NAMALWA (cell line): ENCODE data around the gene MTUS2.

Experiments
- DNase-seq: peaks from one replicate; pipeline ENCODE4 v3.0.0-alpha.2; 2015; ENCODE audit warnings: low spot score

MTUS2 gene

DNA sequence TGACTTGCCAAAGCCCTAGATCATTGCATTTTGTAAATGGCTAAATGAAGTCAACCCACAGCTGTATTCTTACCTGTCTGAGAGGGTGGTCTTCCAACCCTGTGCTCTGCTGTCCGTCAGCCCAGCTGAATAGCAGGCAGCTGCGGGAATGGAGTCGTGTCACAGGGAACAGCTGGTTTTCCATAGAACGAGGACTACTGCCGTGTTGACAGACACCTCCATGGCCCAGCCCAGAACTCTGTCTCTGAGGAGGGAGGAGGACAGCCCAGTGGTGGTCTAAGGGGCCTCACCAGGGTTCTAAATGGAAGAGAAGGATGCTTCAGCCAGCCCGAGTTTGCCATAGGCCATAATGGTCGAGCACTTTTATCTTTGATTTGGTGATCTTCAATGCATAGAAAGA, 664.7 kb downstream of the MTUS2 start:
- no peak for DNase-seq

DNA sequence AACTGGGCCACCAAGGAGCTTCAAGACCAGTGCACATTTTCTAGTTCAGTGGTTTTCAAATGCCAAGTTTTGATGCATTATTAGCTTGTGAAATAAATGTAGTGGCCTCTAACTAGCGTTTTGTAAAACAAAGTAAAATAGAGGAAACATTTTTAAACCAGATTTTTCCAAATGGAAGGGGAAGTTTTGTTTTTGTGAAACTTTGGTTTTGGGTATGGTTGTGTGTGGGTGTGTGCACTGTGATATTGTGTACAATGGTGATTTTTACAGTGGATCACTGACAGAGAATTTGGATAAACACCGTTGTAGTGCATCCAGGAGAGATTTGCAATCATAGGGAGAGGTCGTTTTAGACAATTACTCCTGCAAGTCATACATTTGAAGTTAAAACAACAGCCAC, 666.4 kb downstream of the MTUS2 start:
- DNase-seq: no peak

DNA sequence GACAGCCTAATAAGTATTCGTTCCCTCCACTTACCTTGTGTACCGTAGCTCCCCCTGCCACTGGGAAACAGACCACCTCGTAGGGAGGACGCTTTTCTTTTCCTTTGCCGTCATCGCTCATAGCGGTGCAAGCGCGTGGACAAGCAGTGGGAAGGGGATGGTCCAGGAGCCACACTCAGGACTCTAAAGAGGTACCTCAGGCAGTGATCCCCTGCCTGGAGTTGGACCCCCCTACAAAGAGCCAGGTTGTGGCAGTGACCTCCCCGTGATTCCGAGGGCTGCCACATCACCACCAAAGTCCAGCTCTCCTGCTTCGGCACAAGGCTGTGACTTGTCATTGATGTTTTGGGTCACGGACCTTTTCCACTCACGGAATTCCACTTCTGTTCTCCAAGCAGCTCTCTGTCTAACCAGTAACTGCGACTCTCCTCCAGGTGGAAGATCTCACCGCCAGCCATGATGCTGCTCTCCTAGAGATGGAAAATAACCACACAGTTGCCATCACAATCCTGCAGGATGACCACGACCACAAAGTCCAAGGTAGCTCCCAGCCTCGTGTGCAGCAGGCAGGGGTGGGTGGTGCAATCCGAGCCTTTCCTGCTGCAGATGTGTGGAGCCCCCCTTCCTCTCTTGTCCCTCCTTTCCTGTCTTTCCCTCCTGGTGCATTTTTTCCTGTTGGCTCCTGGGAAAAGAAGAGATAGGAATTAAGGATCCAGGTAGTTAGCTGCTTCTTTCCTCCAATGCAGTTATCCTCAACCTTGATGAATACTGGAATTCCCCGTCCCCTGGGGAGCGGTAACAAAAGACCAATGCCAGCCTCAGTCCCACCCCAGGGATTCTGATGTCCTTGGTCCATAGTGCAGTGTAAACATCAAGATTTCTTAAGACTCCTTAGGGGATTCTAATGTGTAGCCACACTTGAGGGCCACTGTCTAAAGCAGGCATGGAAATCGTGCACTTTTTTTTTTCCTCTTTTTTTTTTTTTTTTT, 667.6 kb downstream of the MTUS2 start:
- no peak for DNase-seq

DNA sequence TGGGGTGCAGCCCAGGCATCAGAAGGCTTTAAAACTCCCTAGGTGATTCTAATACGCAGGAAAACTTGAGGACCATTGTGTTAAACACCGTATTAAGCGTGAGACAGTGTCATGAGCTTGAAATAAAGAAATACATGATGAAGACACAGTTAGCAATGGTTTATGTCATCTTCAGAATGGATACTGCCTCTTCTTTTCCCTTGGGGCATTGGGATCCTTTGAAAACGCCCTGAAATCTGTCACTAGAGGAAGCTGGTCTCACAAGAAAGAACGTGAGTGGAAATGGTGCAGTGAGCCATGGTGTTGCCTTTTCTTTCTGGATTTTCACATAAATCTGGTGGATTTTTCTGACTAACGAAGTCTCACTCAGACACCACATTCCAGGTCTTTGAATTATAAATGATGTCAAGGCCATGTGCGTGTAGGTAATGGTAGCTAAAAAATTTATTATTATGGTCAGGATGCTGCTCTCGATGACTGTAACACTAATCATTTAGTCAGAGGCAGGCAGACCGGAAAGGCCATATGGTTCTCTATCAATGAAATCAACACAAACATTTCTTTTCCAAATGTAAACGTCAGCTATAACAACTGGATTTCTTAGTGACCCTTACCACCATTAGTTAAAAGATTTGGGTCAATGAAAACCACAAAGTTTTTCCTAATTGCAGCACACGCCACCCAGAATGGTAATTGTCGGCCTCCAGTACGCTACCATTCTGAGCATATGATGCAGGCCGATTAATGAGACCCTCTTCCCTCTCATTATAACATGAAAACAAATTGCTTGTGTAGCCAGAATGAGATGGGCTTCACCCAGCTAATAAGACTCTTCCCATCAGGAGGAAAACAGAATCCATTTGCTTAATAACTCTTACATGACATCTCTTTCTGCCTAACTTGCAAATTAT, 669.8 kb downstream of the MTUS2 start:
- no peak for DNase-seq

DNA sequence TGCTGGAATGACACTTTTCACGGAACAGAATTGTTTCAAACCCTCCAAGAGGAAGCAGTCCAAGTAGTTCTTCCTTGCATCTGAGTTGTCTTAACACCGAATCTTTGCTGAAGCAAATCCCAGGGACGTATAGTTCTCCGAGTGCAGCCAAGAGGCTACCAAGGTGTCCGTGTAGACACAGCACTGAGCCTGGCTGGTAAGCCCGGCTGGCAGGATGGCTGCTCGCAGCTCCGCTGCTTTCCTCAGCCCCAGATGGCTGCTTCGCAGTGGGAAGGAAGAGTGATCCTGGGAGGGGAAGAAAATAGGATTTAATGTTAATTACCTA, 670.4 kb downstream of the MTUS2 start:
- DNase-seq: no peak

DNA sequence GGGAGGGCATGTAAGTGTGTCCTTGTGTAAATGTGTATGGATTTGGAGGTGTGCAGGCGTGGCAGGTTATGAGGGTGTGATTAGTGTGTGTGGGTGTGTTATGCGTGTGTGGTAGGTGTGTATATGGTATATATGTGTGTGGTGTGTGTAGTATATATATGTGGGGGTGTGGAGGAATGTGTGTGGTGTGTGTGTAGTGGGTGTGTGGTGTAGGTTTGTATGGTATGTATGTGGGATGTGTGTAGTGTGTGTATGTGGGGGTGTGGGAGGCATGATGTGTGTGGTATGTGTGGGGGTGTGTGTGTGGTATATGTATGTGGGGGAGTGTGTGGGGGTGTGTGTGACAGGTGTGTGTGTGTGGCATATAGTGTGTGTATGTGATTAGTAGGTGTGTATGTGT, 671.1 kb downstream of the MTUS2 start:
- no peak for DNase-seq

DNA sequence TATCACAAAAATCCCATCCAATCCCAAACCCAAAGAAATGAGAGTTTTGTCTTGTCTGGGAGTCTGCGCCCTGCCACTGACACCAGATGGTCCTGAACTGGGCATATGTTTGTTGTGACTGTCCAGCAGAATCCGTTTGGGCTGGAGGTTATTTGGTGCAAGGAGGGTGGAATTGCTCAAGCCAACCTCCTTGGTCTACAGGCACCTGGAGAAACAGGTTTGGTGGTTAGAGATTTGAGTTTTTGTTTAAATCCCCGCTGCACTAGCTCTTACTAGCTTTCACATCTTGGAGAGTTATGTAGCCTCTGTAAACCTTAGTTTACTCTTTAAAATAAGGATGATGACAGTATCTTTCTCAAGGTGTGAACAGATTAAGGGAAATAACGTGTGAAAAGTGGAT, 673.7 kb downstream of the MTUS2 start:
- DNase-seq: no peak

DNA sequence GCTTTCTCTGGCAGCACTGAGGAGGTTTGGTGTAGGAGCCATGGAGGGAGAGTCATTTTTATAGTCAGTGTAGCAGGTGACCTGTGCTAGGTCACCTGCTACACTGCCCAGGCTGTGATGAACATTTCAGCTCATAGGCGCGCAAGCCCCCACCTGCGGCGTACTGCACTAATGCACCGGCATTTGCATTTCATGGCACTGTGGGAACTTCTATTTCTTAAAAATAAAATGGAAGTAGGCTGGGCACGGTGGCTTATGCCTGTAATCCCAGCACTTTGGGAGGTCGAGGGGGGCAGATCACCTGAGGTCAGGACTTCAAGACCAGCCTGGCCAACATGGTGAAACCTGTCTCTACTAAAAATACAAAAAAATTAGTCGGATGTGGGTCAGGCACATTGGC, 674.4 kb downstream of the MTUS2 start:
- peak; percentile 32 for DNase-seq

DNA sequence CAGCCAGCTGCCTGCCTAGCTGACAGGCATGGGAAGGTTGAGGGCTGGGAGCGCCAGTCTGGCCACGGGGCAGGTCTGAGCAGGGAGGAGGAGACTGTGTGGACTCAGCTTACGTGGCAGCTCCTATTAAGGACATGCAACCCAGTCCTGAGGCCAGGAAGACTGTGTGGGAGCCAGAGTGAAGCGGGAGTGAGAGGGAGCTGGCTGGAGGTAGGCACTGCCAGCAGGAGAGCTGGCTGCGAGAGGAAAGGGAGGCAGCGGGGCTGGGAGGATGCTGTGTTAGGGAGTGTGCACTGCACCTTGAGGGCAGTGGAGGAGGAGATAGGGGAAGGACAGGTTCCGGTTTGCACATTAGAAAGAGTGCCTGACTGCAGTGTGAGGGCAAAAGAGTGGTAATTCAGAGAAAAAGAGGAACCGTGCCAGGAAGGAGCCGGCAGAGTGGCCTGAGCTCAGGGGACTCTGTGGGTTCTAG, 676.1 kb downstream of the MTUS2 start:
- peak; percentile 59 for DNase-seq

DNA sequence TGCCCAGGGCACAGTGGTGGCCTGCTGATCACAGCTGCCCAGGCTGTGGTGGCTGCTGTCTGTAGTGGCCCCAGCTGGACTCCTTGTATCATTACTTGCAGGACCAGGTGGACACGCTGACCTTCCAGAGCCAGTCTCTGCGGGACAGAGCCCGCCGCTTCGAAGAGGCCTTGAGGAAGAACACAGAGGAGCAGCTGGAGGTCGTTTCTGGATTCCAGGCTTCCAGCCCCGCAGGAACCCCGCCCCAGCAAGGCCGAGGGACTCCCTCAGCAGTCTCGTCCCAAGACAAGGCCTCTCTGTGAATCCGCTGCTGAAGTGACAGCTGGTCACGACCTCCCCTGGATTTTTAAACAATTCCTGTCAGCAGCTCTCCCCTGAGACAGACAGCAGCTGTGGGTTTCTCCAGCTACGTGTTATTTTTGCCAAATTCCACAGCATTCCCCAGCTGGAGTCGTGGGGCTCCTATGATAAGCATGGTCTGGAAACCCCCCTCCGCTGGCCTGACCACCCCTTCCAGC, 677.1 kb downstream of the MTUS2 start:
- DNase-seq: no peak

DNA sequence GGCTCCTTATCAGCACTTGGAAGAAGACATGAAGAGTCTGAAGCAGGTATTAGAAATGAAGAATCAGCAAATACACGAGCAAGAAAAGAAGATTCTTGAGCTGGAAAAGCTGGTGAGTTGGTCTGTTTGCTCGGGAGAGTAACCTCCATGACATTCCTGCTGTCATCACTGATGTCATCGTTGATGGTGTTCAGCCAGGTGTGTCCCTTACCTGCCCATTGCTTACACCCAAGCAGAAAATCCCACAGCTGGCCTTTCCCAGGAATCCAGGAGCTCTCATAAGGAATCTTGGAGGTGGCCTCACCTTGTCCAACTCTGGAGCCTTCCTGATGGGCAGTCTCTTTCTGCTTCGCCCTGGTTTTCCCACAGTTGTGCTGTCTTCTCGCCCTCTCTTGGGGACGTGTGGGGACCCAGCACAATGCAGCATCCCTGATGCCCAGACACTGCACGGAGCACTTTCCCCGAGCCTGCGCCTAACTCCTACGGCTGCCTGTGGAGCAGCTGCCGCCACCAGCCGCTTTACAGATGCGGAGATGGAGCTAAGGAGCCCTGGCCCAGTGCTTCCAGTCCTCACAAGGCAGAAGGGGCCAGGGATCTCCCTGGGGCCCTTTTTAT, 678.4 kb downstream of the MTUS2 start:
- no peak for DNase-seq

DNA sequence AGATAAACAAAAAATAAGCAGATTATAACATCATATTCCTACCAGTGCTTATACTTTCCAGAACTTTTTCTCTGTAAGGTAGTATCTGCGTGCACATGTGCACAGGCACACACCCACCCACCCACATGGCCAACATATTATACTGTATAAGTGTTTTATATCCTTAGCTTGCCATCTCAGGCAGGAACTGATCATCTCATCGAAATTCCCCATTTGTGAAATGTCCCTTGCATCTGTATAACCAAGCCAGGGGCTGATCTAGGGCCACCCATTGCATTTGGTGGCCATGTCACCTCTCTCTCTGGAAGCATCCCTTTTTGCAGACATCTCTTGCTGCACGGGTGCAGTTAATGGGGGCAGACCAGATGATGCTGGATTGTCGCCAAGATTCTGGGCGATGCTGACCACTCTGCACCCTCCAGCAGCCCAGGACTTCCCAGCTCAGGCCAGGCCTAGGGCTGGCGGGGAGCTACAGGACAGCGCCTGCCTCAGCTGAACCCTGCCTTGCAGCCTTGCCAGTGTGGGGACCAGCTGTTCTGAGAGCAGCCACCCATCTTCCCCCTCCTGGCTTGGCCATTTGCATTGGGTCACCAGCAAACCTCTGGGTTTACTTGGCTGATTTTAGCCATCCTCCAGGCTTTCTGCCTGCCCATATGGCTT, 679.5 kb downstream of the MTUS2 start:
- no peak for DNase-seq

DNA sequence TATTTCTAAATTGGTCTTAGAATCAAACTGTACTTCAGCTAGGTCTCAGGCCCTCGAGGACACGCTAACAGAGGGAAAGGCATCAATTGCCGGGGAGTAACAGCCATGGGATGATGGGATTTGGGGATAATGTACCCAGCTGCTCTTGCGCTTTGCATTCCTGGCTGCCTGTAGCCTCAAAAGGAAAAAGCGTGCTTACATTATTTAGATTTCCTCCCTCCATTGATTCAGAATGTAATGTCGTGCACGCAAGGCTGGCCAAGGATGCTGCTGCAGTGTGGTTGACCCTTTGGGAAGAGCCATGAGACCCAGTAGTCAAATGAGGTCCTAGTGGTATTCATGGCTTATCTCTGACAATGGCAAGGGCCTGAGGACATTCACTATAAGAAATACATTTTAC, 680.2 kb downstream of the MTUS2 start:
- no peak for DNase-seq

DNA sequence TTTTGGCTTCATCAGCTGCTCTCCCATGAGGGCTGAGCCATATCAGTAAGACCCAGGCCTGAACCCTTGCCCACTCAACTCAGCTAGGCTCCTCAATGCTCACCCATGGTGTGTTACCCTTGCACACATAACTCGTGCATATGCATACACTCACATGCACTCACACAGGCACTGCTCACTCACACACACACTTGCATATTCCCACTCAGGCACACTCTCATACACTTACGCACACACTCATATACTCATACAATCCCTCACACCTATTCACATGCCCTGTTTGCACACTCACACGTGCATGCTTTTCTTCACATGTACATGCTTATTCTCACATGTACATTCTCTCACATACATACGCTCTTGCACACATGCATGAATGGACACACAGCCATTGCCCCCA, 681.5 kb downstream of the MTUS2 start:
- DNase-seq: no peak

DNA sequence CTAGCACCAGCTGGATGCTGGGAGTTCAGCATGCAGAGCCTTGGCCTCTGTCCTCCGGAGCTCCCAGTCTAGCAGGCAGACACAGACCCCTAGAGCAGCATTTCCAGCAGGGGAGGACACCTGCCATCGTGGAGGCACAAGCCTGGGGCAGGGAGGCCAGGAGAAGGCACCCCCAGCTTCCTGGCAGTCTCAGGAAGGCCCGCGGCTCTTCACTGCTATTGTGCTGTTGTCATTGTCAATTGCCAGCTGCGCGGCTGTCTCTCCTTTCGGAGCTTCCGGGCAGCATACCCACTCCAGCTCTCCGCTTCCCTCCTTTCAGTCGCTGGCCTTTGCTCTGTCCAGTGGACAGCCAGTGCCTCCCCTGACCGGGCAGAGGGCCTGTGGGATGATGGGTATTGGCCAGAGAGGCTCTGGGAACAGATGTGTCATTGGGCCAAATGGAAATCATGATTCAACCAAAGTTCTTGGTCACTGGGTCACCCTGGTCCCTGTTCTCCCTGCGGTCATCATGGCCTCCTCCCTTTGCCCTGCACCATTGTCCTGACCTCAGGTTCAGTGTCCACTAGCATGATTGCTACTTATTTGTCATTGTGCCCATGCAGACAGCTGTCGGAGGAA, 682.4 kb downstream of the MTUS2 start:
- no peak for DNase-seq

DNA sequence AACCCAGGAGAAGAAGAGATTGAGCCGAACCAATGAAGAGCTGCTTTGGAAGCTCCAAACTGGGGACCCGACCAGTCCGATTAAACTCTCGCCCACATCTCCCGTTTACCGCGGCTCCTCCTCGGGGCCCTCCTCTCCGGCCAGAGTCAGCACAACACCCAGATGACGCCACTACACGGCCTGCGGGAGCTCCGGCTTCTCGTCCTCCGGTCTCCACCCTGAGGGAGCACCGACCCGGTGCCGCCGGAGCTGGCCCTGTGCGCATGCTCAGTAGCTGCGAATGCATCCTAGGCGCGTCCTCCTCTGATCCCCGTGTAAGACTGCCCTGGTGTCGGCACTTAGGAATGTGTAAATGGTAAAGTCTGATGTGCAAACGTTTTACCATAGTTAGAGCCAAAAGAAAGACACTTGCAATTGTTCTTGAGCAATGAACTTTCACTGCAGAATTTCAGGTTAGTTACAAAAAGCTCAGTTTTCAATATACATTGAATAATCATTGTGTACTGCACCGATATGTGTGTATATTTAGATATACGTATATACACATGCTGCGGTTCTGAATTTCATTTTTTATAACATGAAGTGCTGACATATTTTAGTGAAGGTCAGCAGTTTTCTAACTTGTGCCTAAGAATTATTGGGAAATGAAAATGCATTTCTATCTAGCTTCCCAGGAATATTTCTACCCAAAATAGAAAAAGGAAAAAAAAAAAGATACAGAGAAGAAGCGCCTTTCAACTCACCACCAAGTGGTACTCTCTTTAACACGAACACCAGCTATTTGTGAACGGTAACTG, 683.1 kb downstream of the MTUS2 start:
- no peak for DNase-seq

DNA sequence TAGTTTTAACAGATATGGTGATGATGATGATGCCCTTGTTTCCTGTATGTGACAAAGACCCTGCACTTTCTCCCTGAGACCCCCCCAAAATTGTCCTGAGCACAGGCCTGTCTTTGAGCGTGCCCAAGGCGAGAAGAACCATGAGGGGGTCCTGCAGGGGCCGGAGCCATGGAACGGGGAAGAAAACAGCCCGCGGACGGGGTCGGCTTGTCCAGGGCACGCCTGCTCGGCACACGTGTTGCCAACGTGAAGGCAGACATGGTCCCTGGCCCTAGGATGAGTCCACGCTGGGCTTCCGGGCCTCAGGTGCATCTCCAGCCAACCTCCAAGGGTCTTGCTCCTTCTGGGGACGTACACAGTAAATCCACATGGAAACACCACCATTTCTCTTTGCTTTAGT, 684.6 kb downstream of the MTUS2 start:
- no peak for DNase-seq

DNA sequence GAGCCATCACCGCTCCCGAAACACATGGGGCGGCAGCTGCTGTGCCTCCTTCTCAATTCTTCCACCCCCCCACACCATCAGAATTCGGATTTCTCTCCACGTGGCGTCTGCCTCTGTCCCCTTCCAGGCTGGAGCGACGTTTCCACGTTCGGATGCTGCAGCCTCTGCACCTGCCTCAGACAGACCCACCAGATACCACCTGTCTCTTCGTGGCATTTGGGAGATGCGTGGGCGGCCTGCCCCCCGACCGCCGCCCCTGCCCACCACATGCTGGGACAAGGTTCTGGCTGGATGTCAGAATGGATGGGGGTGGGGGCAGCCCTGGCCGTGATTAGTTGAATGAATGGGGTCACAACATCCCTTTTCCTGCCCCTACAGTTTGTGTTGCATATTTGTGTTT, 685.4 kb downstream of the MTUS2 start:
- no peak for DNase-seq

DNA sequence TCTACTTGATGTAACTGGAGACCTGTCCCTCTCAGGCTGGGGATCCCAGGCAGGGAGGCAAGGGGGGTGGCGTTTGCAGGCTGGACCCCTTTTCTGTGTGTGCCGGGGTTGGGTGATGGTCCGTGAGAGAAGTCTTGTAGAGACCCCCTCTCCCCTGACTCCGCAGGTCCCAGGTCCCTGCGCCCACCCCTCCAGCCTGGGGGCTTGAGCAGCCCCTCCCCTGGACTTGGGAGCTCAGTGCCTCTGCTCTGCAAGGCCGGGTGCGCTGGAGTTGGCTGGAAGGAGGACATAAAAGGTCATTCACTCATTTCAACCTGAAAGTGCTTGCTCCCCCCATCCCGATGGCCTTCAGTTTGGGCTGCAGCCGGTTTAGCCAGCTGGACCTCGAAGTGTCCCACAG, 685.8 kb downstream of the MTUS2 start:
- DNase-seq: no peak

DNA sequence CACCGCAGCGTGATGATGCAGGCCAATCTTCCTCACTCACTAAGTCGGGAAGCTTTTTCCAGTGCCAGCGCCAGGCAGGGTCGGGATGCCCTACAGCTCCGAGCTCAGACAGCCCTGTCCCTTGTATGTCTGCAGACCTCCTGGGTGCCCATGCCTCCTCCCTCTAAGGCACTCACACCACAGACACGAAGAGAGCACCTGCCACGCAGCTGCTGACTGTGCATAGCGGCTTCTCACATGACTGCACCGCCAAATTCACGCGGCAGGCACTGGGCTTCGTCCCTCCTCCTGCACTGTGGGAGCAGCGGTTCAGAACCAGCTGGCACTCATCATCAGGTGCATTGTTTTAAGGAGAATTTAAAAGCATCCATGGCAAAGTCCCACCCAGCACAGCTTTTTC, 687.2 kb downstream of the MTUS2 start:
- DNase-seq: peak; percentile 89
